CD4-positive, alpha-beta T cell treated with Interleukin-4 for 1 hour (primary cell): ENCODE results near the gene SLC9C2.
"Not testable (repeated sequence)": the region's sequence is repeated elsewhere in the genome, so short reads cannot be mapped to it uniquely, and the experiment has no call there.

Experiments
- DNase-seq, 2 donors: peaks; one replicate each; pipeline ENCODE4 v3.0.0-alpha.2; 2020 to 2022

Gene SLC9C2

GRCh38 chr1:173529106-173529505 lies 73.8 kb downstream of the SLC9C2 start:
- DNase-seq: no peak

DNA sequence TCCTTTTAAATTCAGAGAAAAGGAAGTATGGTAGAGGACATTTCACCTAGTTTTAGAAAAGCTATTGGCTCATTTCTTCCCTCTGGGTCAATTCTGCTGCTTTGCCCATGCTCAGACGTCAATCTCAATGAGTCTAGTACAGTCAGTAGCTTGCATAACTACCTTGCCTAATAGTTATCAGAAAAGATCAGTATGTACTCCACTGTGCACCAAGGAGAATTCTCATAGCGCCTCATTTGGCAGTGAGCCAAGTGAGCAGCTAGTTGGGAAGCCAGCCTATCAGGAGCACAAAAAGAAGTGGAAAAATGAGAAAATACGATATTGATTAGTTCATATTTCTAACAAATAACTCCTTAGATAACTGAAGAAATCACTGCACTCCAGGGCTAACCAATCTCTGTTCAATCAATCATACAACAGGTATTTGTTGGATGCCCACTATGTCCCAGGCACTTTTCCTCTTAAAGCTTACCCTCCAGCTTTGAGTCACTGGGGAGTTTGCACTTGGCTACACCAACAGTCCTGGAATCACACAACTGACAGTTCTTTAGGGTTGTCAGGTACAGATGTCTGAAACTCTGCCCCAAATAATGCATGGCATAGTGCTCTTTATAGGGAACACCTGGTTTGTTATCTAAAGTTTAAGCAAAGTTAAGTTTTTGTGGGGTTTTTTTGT lies 75.6 kb downstream of the SLC9C2 start:
- no peak for DNase-seq

- DNase-seq: no peak
Observed at GRCh38 chr1:173525926-173526325, 76.9 kb downstream of the SLC9C2 start.

GRCh38 chr1:173523329-173523728 lies 79.5 kb downstream of the SLC9C2 start:
- no peak for DNase-seq

DNA sequence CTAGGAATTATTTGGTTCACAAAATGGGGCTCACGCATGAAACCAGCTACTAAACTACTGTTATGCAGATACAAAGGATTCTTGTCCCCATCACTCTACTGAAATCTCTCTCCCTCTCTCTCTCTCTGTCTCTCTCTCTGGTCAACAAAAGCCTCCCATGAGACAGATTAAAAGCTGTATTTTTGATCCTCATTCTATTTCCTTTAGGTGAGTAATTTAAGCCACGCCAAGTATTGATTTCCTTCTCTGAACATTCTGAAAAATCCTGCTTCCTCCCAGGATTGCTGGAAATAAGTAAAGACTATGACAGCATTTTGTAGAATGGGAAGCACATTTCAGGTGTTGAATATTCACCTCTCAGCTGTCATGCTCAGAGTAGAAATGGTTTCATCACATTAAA lies 82.1 kb downstream of the SLC9C2 start:
- DNase-seq: no peak

DNA sequence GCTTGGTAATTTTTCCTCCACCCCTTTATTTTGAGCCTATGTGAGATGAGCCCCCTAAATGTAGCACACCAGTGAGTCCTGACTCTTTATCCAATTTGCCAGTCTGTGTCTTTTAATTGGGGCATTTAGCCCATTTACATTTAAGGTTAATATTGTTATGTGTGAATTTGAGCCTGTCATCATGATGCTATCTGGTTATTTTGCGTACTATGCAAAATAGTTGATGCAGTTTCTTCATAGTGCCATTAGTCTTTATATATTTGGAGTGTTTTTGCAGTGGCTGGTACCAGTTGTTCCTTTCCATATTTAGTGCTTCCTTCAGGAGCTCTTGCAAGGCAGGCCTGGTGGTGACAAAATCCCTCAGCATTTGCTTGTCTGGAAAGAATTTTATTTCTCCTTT lies 88.4 kb downstream of the SLC9C2 start:
- DNase-seq: not testable (repeated sequence)

- DNase-seq: no peak
Observed at GRCh38 chr1:173509797-173510196, 93.1 kb downstream of the SLC9C2 start.

- no peak for DNase-seq
Observed at GRCh38 chr1:173508541-173508940, 94.3 kb downstream of the SLC9C2 start.

GRCh38 chr1:173507847-173508209 lies 95.0 kb downstream of the SLC9C2 start:
- no peak for DNase-seq

DNA sequence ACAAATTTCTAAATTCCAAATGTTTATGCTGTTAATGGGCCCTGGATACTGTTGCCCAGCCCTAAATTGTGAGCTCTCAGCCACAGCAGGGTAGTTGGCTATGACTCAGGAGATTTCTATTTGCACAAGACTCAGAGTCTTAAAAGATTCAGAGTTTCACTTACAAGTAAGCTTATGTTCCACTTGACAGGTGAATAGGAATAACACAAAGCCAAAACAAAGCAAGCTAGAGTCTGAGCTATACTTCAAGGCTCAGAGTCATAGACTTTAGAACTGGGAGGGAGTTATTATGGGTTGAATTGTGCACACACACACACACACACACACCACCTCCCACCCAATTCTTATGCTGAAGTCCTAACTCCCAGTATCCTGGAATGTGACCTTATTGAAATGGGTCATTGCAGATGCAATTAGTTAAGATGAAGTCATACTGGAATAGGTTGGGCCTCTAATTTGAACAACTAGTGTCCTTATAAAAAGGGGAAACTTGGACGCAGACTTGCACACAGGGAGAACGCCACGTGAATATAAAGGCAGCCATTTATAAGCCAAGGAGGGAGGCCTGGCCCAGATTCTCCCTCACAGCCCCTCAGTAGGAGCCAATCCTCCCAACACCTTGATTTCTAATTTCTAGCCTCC lies 95.5 kb downstream of the SLC9C2 start:
- no peak for DNase-seq

DNA sequence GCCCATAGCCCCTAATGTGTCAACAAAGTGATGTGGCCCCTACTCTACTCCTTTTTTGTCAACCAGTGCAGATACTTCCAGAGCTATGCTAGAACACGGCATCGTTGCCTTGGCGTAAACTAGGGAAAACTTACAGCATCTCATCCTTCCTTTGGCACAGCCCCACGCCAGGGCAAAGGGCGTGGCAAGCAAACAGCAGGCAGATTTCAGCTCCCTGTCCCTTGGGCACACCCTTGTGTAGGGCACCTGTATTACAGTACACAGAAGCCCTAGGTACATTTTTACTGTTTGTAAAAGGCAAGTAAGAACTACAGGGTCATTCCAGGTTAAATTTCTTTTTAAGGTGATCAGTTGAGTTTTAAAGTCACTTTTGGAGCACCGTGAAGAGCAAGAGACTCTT lies 96.4 kb downstream of the SLC9C2 start:
- no peak for DNase-seq

DNA sequence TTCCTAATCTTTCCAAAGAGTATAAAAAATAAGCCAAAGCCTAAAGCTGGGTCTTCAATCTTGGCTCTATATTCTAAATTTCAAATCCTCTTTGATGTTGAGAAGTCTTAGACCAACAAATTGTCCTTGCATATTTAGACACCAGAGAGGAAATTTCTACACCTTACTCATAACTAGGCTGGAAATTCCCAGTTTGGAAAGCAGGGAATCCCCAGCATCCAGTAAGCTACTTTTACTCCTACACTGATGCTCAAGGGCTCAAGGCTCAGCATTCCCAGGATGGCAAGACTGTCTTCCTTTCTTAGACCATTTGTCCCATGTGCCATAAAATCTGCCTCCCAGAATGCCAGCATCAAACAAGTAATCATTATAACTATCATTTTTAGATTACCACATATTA lies 97.5 kb downstream of the SLC9C2 start:
- no peak for DNase-seq

- DNase-seq: no peak
Observed at GRCh38 chr1:173504268-173504667, 98.6 kb downstream of the SLC9C2 start.

DNA sequence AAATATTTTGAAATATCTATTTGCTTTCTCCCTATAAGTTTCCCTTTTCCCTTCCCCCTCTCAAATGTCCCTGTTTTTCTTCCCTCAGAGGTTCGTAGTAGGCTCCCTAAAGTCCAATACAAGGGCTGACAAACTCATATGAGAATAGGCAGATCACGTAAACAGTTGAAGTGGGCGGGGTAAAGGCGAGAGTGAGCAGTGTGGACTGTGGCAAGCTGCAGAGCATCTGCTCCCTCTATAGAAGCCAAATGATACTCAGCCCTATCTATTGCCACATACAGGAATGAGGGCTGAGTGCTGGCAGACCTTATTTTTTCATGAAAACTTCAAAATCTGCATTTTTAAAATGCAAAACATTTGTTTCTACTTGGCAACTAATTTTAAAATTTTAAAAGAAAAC lies 99.5 kb downstream of the SLC9C2 start:
- DNase-seq: no peak

GRCh38 chr1:173502104-173502503 lies 100.8 kb downstream of the SLC9C2 start:
- DNase-seq: no peak

DNA sequence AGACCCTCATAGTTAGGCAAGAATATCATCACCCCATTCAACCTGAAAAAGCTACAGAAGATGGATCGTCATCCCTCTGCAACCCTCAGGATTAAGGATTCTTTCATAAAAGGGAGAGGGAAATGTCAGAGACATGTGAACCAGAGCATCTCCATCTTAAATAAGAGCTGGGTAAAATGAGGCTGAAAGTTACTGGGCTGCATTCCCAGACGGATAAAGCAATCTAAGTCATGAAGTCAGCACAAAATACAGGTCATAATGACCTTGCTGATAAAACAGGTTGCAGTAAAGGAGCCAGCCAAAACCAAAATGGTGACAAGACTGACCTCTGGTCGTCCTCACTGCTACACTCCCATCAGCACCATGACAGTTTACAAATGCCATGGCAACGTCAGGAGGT lies 103.1 kb downstream of the SLC9C2 start:
- DNase-seq: no peak

- DNase-seq: no peak
Observed at GRCh38 chr1:173496757-173497320, 106.0 kb downstream of the SLC9C2 start.

- DNase-seq: no peak
Observed at GRCh38 chr1:173495609-173496267, 107.1 kb downstream of the SLC9C2 start.

DNA sequence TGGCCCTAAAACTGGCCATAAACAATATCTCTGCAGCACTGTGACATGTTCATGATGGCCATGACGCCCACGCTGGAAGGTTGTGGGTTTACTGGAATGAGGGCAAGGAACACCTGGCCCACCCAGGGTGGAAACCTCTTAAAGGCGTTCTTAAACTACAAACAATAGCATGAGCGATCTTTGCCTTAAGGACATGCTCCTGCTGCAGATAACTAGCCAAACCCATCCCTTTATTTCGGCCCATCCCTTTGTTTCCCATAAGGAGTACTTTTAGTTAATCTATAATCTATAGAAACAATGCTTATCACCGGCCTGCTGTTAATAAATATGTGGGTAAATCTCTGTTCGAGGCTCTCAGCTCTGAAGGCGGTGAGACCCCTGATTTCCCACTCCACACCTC lies 109.7 kb downstream of the SLC9C2 start:
- not testable (repeated sequence) for DNase-seq

DNA sequence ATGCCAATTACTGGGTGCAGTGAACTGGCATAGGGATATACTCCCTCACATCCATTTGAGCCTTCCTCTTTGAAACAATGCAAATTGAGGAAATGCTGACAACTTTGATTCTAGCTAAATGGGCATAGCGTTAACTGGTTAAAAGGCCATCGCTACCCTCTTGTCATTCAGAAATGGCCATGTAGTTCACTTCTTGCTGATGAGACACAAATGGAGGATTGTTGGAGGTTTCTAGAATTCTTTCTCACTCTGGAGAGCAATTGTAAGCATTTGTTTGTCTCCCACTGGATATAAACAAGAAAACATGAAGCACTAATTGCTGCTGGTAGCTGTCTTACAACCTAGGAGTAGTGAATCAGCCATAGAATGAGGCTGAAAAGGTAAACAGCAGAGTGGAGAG lies 111.4 kb downstream of the SLC9C2 start:
- no peak for DNase-seq

DNA sequence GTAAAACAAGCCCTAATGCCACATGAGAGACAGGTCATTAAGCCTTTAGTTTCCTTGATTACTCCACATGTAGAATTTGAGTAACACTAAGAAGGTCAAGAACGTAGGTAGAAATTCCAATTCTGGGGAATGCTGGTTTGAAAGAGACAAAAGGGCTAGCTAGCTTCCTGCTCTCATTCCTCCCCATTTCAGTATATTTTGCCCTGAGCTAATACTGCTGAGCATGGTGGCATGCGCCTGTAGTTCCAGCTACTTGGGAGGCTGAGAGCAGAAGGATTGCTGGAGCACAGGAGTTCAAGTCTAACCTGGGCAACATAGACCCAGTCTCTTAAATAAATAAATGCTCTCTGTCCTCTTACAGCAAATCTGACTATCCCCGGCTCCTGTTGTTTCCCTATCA lies 112.9 kb downstream of the SLC9C2 start:
- DNase-seq: no peak

GRCh38 chr1:173489149-173489600 lies 113.7 kb downstream of the SLC9C2 start:
- DNase-seq: no peak

GRCh38 chr1:173488001-173488400 lies 114.9 kb downstream of the SLC9C2 start:
- no peak for DNase-seq

DNA sequence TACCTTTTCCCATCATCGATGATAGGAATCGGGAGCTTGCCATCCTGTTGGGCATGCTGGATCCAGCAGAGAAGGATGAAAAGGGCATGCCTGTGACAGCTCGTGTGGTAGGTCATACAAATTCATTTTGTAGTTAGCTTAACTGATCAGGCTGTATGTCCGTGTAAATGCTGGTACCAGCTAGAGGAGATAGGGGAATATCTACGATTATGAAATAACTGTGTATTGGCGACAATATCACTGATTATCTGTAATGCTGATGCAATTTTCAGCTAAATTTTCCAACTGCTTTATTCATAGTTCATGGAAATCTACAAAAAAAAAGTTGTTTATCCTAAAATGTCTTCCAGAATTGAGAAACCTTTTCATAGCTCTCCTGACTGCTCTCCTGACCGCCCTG lies 117.5 kb downstream of the SLC9C2 start:
- no peak for DNase-seq
